GM13976 (cell line): ENCODE results near the gene CHDH.

ENCODE experiments used
- DNase-seq: peaks from one replicate; pipeline ENCODE4 v3.0.0; 2012; ENCODE audit warnings: low spot score
- in situ Hi-C: fragments of 300-500 bp; cut with MboI; formaldehyde crosslinking; loops from one replicate; pipeline ENCODE4 v1.12.0; 2022; ENCODE audit warnings: low sequenced_read_pairs, mixed read lengths, inconsistent platforms; ENCODE audit not compliant: unreplicated experiment
- TF ChIP-seq, protein P1 (sequence below): IDR thresholded peaks from 2 replicates; pipeline ENCODE4 v1.5.1; 2012; ENCODE audit warnings: borderline replicate concordance, mild to moderate bottlenecking; ENCODE audit not compliant: insufficient read depth; ENCODE audit errors: extremely low read depth, missing control alignments, control extremely low read depth

The CHDH gene

DNA sequence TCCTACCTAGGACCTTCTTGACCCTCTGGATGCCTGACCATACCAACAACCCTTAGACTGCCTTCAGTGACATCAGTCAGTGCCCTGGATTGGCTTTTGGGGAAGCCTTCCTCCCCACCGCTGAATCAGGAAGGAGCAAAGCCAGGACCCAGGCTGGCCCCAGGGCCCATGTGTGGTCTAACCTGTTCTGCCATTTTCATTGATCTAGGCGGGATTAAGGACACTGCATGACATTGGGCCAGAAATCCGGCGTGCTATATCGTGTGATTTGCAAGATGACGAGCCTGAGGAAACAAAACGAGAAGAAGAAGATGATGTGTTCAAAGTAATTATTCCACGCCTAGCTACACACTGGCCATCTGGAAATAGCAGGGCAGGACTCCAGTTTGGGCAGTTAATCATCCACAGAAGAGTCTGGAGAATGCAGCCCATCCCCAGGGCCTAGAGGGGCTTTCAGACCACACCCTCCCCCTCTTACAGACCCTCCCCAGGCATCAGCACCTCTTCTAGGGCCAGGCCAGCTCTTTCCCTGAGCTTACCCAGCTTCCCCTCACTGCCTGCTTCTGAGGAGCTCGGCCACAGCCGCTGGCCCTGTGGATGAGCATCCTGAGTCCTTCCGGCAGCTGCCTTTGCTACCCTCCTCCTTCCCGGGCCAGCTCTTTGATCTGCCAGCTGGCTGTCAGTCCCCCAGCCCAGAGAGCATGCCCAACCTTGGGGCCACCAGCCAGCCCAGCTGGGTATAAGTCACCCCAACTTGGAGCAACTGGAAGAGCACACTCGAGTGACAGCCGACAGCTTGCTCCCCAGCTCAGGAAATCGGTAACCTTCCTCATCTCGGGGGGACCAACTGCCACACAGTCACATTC is 45.9 kb downstream of the CHDH start:
- DNase-seq: no peak
- in situ Hi-C loops: no loop called here
- TF ChIP-seq, protein P1, sequence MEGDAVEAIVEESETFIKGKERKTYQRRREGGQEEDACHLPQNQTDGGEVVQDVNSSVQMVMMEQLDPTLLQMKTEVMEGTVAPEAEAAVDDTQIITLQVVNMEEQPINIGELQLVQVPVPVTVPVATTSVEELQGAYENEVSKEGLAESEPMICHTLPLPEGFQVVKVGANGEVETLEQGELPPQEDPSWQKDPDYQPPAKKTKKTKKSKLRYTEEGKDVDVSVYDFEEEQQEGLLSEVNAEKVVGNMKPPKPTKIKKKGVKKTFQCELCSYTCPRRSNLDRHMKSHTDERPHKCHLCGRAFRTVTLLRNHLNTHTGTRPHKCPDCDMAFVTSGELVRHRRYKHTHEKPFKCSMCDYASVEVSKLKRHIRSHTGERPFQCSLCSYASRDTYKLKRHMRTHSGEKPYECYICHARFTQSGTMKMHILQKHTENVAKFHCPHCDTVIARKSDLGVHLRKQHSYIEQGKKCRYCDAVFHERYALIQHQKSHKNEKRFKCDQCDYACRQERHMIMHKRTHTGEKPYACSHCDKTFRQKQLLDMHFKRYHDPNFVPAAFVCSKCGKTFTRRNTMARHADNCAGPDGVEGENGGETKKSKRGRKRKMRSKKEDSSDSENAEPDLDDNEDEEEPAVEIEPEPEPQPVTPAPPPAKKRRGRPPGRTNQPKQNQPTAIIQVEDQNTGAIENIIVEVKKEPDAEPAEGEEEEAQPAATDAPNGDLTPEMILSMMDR: no peak

DNA sequence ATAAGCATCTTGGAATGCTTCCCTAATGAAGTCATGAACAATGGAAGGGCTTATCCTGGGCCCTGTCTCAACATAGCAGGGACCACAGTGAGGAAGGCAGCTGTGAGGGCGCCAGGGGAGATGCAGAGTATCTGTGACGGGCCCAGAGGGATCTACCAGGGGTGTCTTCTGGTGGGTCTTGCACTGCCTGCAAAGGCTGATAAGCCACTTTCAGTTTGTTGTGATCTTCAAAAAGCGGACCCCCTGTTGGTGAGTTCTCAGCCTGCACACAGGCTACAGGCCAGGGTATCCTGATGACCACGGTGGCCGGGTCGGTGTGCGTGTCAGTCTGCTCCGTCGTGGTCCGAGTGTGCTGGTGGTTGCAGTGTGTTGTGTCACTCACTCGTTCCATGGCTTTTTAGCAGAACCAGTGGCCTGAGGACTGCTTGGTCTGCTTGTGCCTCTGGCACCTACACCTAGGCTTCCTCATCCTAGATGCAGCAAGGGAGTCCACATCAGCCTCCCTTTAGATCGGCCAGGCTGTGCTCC is 46.8 kb downstream of the CHDH start:
- no peak for DNase-seq
- TF ChIP-seq, protein P1: no peak
- in situ Hi-C loops: no loop called here

DNA sequence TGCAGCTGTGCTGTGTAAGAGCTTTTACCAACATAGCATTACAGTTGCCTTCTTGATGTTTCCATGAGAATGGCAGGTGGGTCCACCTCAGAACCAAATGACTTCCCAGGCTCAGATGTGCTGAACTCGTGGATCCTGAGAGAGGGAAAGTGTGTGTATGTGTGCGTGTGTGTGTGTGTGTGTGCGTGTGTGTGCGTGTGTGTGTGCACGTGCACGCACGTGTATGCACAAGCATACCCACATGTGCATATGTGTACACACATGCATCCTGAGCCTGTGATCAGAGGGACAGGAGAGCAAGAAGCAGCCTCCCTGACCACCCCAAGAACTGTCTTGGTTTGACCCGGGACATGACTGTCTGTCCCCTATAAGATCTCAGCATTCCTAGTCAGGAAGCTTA is 48.1 kb downstream of the CHDH start:
- TF ChIP-seq, protein P1: no peak
- DNase-seq: no peak
- in situ Hi-C loops: no loop called here

DNA sequence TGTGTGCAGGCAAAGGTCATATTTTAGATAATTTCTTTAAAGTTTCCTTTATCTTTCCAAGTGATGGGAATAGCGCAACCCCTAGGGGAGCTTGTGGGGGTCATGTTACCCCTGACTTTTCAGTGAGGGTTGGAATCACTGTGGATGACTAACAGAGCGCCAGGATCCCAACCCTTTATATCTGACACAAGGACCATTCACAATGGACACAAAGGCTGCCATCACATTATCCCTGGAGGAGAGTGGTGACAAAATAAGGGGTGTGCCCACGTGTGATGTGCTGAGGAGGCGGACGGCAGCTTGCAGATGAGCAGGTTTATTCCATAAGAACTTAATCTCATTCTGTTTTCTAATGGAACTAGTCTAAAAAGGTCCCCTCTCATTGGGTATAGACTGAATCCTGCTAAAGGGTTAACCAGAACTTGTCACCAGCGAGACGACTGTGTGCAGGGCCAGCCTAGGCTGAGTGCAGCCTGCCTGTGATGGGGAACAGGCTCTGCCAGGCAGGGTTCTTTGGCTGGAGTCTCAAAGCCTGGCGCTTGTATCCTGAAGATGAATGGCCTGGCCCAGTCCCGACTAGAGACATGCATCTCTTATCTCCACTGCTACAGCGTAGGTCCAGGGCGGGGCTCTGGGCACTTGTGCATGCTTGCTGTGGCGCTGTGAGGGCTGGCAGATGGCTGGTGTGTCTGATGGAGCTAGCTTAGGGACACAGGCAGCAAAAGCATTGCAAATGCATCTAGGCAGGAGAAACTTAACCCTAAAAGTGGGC is 50.2 kb downstream of the CHDH start:
- TF ChIP-seq, protein P1: no peak
- in situ Hi-C loops: no loop called here
- DNase-seq: no peak

DNA sequence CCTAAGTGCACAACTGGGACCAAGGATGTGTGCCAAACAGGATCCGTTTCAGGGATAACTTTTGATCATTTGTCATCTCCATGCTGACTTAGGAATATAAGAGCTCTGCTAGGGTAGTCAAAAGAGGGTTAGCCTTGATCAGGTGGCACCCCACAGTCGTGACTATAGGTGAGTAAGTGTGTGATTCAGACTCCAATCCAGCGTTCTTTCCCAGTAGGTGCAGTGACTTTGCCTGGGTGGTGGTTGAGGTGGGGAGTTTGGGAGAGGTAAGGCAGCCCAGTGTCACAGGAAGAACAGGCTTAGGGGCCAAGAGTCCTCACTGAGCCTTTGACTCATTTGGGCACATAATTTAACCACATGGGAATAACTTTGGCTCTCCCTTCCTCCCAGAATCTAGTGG is 51.0 kb downstream of the CHDH start:
- in situ Hi-C loops: no loop called here
- DNase-seq: no peak
- TF ChIP-seq, protein P1: no peak

DNA sequence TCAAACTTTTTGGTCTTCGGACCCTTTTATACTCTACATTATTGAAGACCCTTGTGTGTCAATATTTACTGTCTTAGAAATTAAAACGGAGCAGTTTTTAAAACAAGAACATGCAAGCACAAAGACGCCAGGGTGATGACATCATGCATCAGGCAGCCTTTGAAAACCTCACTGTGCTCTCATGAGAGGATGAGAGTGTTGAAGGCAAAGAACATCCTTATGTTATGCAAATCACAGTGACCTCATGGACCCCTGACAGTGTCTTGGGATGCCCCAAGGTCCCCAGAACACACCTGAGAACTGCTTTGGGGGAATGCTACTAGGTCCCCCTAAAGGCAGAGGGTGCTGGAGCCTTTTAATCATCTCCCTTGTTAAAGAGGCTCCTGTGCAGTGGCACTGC is 51.6 kb downstream of the CHDH start:
- TF ChIP-seq, protein P1: no peak
- in situ Hi-C loops: no loop called here
- no peak for DNase-seq
